Sigmoid colon (tissue), 4 donors: ENCODE results near the gene TNPO1.

Experiments
- POLR2AphosphoS5 ChIP-seq, 4 donors: sonication (generic); formaldehyde crosslinking; IDR thresholded peaks; one replicate each; pipeline ENCODE4 v1.6.1; 2017; ENCODE audit warnings: antibody characterized with exemption in 4 of 4
- TF ChIP-seq, protein P1 (sequence below), 4 experiments: fragments of 450-650 bp in 3 of 4; fragments of 200-600 bp in 1 of 4; IDR thresholded peaks; one replicate each; pipeline ENCODE4 v1.5.1; 2016 to 2019; ENCODE audit warnings: antibody characterized with exemption in 4 of 4, mild to moderate bottlenecking in 3 of 4, moderate library complexity in 2 of 4

DNA sequence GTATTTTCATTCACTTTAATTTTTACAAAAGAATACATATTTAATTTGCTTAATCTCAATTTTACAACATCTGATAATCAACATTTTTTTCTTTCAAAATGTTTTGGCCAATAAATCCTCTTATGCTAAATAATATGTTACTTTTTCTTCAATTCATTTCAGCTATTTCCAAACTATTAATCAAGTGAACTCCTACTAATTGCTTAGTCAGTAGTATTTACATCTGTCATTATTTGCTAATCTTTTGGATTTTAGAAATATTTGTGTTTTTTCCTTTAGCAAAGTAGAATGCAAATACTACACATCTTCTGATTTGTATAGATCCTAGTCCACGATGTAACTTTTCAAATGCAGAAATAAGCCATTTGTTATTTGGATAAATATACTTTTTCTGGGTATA lies 1.6 kb upstream of the TNPO1 start:
- TF ChIP-seq POLR2AphosphoS5 (IDR thresholded peaks at IDR 0.05), result no peak
- TF ChIP-seq, protein P1, sequence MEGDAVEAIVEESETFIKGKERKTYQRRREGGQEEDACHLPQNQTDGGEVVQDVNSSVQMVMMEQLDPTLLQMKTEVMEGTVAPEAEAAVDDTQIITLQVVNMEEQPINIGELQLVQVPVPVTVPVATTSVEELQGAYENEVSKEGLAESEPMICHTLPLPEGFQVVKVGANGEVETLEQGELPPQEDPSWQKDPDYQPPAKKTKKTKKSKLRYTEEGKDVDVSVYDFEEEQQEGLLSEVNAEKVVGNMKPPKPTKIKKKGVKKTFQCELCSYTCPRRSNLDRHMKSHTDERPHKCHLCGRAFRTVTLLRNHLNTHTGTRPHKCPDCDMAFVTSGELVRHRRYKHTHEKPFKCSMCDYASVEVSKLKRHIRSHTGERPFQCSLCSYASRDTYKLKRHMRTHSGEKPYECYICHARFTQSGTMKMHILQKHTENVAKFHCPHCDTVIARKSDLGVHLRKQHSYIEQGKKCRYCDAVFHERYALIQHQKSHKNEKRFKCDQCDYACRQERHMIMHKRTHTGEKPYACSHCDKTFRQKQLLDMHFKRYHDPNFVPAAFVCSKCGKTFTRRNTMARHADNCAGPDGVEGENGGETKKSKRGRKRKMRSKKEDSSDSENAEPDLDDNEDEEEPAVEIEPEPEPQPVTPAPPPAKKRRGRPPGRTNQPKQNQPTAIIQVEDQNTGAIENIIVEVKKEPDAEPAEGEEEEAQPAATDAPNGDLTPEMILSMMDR (IDR thresholded peaks at IDR 0.05), result no peak
